HG02610 (cell line): ENCODE measurements around the gene PAWR.
"Not testable (repeated sequence)": the region's sequence is repeated elsewhere in the genome, so short reads cannot be mapped to it uniquely, and the experiment has no call there.

Source experiments
- ATAC-seq: cut with Tn5 transposase; IDR thresholded peaks from one replicate; pipeline ENCODE4 v1.9.1; 2021; ENCODE audit warnings: mild to moderate bottlenecking, moderate library complexity; ENCODE audit not compliant: unreplicated experiment

The PAWR gene

DNA sequence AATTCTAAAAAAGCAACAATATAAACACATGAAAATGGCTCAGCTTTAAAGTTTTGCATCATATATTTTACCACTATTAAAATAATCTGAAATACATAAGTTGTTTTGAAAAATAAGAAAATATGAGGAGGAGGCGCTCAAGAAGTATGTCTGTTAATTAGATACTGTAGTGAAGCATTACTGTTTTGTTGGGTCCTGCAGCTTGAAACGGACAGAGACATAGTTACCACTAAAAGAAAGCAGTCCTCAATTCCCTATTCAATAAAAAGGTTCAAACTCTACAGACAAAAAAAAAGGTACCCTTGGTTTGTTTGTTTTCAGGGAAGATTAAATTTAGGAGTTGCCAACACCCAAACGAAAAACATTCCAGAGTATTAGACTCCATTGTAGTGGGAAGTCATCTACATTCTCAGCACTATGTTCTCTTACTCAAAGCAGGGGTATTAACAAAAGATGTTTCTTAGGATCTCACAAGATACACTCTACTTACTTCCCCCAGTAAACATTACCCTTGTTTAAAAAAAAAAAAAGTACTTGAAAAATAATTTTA, 3.0 kb downstream of the PAWR start:
- no peak for ATAC-seq

DNA sequence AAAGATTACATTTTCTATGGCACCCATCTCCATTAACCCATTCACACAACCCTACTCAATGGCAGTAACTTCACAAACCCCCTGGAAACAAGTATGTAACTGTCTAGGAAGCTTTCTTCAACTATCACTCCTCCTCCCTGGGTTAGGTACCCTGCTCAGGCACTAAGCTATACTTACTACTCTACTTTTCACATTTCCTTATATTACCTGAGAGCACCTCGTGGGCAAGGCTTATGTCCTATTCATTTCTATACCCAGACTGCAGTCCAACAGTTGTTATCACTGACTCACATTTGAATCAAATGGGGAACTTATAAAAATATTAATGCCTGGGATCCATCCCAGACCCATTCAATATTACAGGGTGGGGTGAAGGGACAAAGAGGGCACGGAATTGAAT, 4.6 kb downstream of the PAWR start:
- no peak for ATAC-seq

- ATAC-seq = no peak
These were observed 5.7 kb downstream of the PAWR start for GRCh38 chr12:79685068-79685467.

- ATAC-seq = not testable (repeated sequence)
These were observed 6.4 kb downstream of the PAWR start for GRCh38 chr12:79684338-79684737.

DNA sequence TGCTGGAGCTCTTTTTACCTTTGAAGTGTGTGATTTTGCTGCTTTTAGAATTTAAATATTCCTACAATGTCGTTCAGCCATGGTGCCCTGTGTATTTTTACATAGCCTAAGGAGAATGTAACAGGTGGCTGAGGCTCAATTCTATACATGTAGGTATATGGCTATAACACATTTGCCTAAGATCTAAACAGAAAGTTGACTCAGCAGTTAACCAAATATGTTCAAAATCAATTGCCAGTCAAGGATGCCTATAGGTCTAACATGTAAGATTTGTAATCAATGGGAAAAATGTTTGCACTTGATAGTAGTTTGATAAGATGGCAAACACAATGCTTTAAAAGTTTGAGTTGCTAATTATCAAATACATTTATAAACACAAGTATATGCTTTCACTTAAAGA, 8.2 kb downstream of the PAWR start:
- ATAC-seq = no peak

DNA sequence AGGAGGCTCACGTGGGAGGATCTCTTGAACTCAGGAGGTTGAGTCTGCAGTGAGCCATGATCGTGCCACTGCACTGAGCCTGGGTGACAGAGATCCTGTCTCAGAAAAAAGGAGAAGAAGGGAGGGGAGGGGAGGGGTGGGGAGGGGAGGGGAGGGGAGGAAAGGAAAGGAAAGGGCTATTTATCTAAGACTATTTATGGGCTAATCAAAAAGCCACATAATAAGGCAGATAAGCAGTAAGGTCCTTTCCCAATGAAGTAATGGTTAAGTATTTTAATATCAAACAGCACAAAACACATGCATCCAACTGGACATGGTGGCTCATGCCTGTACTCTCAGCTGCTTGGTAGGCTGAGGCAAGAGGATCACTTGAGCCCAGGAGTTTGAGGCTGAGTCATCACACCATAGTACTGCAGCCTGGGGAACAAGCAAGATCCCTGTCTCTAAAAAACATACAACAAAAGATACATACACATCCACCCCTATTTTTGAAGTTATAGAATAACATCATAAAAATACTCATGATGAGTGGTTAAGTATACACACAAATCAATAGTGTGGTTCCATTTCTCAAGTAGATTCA, 9.7 kb downstream of the PAWR start:
- ATAC-seq = no peak

GRCh38 chr12:79680051-79680450, 10.7 kb downstream of the PAWR start:
- no peak for ATAC-seq

DNA sequence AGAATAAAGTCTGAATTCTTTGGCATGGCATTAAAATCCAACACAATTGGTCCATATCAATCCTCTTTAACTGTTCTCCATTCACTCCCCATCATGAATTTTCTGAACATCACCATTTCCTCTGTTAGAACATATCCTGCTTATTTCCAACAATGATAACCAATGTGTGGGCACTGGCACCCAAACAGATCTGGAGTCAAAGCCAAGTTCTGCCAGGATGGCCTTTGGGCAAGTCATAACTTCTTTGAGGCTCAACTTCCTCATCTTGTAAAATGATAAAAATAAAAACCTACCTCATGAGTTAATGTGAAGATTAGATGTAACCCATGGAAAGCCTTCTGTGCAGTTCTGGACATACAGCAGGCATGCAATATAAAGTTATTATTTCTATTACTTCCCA, 12.5 kb downstream of the PAWR start:
- no peak for ATAC-seq

DNA sequence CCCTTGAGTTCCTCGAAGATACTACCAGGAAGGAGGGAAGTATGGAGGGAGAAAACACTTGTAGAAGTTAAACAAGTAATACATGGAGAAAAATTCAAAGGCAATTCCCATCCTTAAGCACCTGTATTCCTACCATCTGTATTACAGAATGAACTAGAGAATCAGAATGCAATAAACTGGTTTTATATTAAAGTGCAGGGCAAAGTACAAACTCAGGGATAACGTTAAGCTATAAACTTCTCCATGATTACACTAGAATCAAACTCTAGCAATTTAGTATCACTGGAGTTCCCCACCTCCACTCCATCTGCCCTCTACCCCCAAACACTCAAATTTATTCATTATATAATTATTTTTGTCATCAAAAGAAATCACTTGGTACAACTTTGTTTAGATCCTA, 13.1 kb downstream of the PAWR start:
- no peak for ATAC-seq

GRCh38 chr12:79676579-79676978, 14.2 kb downstream of the PAWR start:
- no peak for ATAC-seq

GRCh38 chr12:79674629-79675028, 16.1 kb downstream of the PAWR start:
- peak; percentile 52 for ATAC-seq

GRCh38 chr12:79673354-79673753, 17.4 kb downstream of the PAWR start:
- ATAC-seq = no peak

GRCh38 chr12:79668113-79668512, 22.7 kb downstream of the PAWR start:
- ATAC-seq = no peak

- ATAC-seq = no peak
These were observed 25.4 kb downstream of the PAWR start for GRCh38 chr12:79665212-79665887.

DNA sequence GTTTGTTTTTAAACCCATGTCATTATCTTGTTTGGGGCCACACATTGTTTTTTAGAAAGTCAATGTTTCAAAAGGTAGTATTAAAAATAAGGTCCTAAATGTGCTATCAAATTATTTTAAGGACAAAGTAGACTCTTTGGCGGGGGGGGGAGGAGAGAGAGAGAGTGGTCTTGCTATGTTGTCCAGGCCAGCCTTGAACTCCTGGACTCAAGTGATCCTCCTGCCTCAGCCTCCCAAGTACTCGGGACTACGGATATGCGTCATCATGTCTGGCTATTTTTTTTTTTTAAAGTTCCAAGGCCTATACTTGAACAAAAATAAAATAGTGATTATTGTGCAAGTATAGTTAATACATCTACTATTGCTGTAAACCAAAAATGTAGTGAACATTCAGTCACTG, 26.2 kb downstream of the PAWR start:
- ATAC-seq = no peak

GRCh38 chr12:79662046-79662811, 28.5 kb downstream of the PAWR start:
- ATAC-seq = no peak

DNA sequence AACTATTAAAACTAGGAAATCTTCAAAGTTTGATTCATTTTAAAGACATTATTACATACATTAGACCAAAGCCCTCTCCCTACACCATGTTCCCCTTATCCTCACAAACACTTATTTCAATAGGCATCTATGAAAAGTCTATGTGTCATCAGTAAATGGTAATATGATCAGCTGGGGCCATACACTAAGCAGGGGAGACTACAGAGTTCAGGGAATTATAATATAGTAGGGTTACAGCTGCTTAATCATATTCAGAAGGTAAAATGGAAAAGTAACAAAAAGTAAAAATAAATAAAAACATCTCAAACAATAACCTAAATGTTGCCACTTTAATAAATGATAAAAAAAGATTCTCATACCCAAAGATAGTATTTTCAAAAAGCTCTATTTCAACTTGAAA, 29.1 kb downstream of the PAWR start:
- no peak for ATAC-seq

DNA sequence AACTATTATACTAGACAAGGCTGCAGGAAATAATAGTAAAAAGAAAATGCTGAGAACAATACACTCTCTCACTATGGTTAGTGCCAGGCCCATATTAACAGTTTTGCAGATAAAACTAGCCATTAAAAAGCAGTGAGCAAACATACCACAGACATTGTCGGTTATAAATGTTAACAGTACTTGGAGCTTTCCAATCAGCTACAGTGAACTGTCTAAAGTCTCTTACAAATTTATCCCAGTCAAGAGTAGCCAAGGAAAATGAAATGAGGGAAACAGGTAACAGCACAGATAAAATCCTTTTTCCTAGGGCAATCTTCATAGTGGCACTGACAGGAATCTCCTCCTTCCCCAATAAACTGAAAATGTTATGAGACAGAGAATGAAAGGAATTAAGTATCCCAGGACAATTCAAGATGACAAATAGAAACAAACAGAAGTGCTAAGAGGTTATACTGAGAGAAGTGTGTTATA, 30.8 kb downstream of the PAWR start:
- ATAC-seq = no peak

- ATAC-seq = no peak
These were observed 32.5 kb downstream of the PAWR start for GRCh38 chr12:79658221-79658620.

DNA sequence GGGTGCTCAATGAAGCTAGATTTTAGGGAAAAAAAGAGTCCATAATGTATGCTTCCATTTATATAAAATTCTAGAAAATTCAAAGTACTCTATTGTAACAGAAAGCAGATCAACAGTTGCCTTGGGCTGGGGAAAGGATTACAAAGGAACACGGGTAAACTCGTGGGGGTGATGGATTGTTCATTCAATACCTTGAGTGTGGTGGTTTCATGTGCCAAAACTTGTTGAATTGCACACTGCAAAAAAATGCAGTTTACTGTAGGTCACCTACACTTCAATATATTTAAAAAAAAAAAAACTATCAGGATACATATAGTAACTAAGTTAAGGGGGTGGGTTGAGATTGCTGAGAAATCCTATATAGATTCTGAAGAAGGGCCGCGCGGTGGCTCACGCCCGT, 33.6 kb downstream of the PAWR start:
- no peak for ATAC-seq

- no peak for ATAC-seq
These were observed 35.7 kb downstream of the PAWR start for GRCh38 chr12:79655036-79655435.

DNA sequence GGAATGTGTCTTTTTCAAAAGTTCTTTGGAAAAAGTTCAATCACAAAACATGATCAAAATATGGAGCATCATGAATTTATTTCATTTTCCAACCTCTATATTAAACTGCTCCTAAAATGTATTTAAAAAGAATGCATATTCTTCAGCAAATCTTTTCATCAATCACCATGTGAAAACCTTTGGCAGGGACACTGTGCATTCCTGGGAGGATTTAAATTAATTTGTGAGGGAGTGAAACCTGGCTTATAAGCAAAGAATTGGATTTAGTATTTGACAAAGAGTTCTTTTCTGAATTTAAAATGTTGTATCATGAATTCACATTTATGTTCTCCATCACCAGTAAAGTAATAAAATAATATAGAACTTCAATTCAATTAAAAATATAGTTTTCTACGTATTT, 38.2 kb downstream of the PAWR start:
- no peak for ATAC-seq
